Mesodermal cell (in vitro differentiated cells): Measurements from ENCODE around the gene TNNT3. TPM values are rescaled to one million over a fixed set of nuclear protein-coding genes. Genes with fewer than 3 reads are reported as not detected.
"Not testable (repeated sequence)": the region's sequence is repeated elsewhere in the genome, so short reads cannot be mapped to it uniquely, and the experiment has no call there.

Source experiments
- H3K27ac ChIP-seq: 2 replicates; pipeline ENCODE4 v1.7.0; 2013; ENCODE audit warnings: mild to moderate bottlenecking, low read depth, low read length, moderate library complexity; ENCODE audit not compliant: severe bottlenecking
- H3K36me3 ChIP-seq: 2 replicates; pipeline ENCODE4 v1.7.1; 2013; ENCODE audit warnings: mild to moderate bottlenecking, low read length, moderate library complexity; ENCODE audit not compliant: control insufficient read depth, insufficient read depth
- H3K4me1 ChIP-seq: one replicate; pipeline ENCODE4 v1.7.1; 2013; ENCODE audit warnings: mild to moderate bottlenecking, low read length; ENCODE audit not compliant: insufficient read depth, control insufficient read depth, poor library complexity, severe bottlenecking
- H3K4me3 ChIP-seq: 2 replicates; pipeline ENCODE4 v1.7.0; 2013; ENCODE audit warnings: low read length, control low read depth, mild to moderate bottlenecking; ENCODE audit not compliant: insufficient read depth, poor library complexity, severe bottlenecking; ENCODE audit errors: extremely low read depth
- H3K9me3 ChIP-seq: 2 replicates; pipeline ENCODE4 v1.7.1; 2013; ENCODE audit warnings: mild to moderate bottlenecking, low read length, moderate library complexity; ENCODE audit not compliant: control insufficient read depth
- WGBS, 2 experiments: methylation state at CpG; one replicate each; pipeline ENCODE4 v1.1.5; 2013; ENCODE audit warnings: missing lambda C conversion rate in 2 of 2; ENCODE audit not compliant: insufficient coverage in 2 of 2; 5-methylcytosine and 5-hydroxymethylcytosine counted together
- polyA plus RNA-seq, 2 experiments: library from polyadenylated mRNA; stranded (reverse); fragments of 50-300 nt; gene quantifications; one replicate each; pipeline ENCODE4 v1.2.3, GENCODE V29; 2013

The TNNT3 gene
- polyA plus RNA-seq (2013, experiment 1 of 2), result 1.1 TPM
- polyA plus RNA-seq (2013, experiment 2 of 2), result 0.66 TPM

GRCh38 chr11:1919391-1920127 is at the start of gene TNNT3:
TNNT3 (plus strand) TSS chr11:1919703; CDS start chr11:1922875, 3,172 bp downstream.
- WGBS, 2 experiments, result 86% methylated on average over 20 to 31 of the region's 31 CpGs
- Histone ChIP-seq H3K4me3 (no peak within 1 kb of the TSS), H3K9me3 (no peaks in the 10 kb centered on the region), H3K4me1 (peaks cover 5% of the 10 kb centered on the region), H3K36me3 (no peaks in the 10 kb centered on the region), H3K27ac (no peak within 1 kb of the TSS)

- H3K9me3 ChIP-seq, result no peaks in the 10 kb centered on the region
- H3K27ac ChIP-seq, result no peak overlapping the region
- H3K36me3 ChIP-seq, result no peaks in the 10 kb centered on the region
- 88 to 91% methylated on average over 9 to 11 of the region's 12 CpGs for WGBS, 2 experiments
- peaks cover 12% of the 10 kb centered on the region for H3K4me1 ChIP-seq
- no peak overlapping the region for H3K4me3 ChIP-seq
Measured at GRCh38 chr11:1870326-1870696, 49.2 kb upstream of the TNNT3 start.

GRCh38 chr11:1870721-1871466 is 48.6 kb upstream of the TNNT3 start:
- H3K4me1 ChIP-seq, result peaks cover 17% of the 10 kb centered on the region
- no peak overlapping the region for H3K4me3 ChIP-seq
- H3K27ac ChIP-seq, result no peak overlapping the region
- no peaks in the 10 kb centered on the region for H3K36me3 ChIP-seq
- WGBS, 2 experiments, result 62 to 71% methylated on average over 45 to 50 of the region's 50 CpGs
- no peaks in the 10 kb centered on the region for H3K9me3 ChIP-seq

GRCh38 chr11:1871531-1871930 is 48.0 kb upstream of the TNNT3 start:
- H3K4me1 ChIP-seq, result peaks cover 23% of the 10 kb centered on the region
- no peaks in the 10 kb centered on the region for H3K36me3 ChIP-seq
- H3K4me3 ChIP-seq, result no peak overlapping the region
- 89 to 95% methylated on average over 8 to 11 of the region's 15 CpGs for WGBS, 2 experiments
- H3K9me3 ChIP-seq, result no peaks in the 10 kb centered on the region
- no peak overlapping the region for H3K27ac ChIP-seq

GRCh38 chr11:1872267-1872985 is 47.1 kb upstream of the TNNT3 start:
- H3K4me3 ChIP-seq, result no peak overlapping the region
- WGBS, 2 experiments, result 75 to 92% methylated on average over 4 to 21 of the region's 25 CpGs

GRCh38 chr11:1873048-1873812 is 46.3 kb upstream of the TNNT3 start:
- Histone ChIP-seq H3K9me3 (no peaks in the 10 kb centered on the region), H3K27ac (no peak overlapping the region), H3K4me1 (peaks cover 38% of the 10 kb centered on the region), H3K4me3 (no peak overlapping the region), H3K36me3 (no peaks in the 10 kb centered on the region)
- 59 to 72% methylated on average over 7 to 10 of the region's 11 CpGs for WGBS, 2 experiments

More at GRCh38 chr11:1872267-1872985, 47.1 kb upstream of the TNNT3 start:
- H3K9me3 ChIP-seq, result no peaks in the 10 kb centered on the region
- no peak overlapping the region for H3K27ac ChIP-seq
- H3K4me1 ChIP-seq, result peaks cover 31% of the 10 kb centered on the region
- H3K36me3 ChIP-seq, result no peaks in the 10 kb centered on the region

GRCh38 chr11:1873813-1874150 is 45.7 kb upstream of the TNNT3 start:
- H3K36me3 ChIP-seq, H3K9me3 ChIP-seq, H3K27ac ChIP-seq, H3K4me3 ChIP-seq: not testable (repeated sequence)
- peaks cover 43% of the 10 kb centered on the region for H3K4me1 ChIP-seq
- 93 to 96% methylated on average over 4 to 8 of the region's 17 CpGs for WGBS, 2 experiments

- WGBS, 2 experiments, result 92% methylated on average over 12 to 14 of the region's 17 CpGs
- H3K27ac ChIP-seq, H3K9me3 ChIP-seq, H3K4me3 ChIP-seq, H3K36me3 ChIP-seq: not testable (repeated sequence)
- H3K4me1 ChIP-seq, result peaks cover 43% of the 10 kb centered on the region
Measured at GRCh38 chr11:1874441-1875092, 44.9 kb upstream of the TNNT3 start.

GRCh38 chr11:1875093-1875850 is 44.2 kb upstream of the TNNT3 start:
- H3K9me3 ChIP-seq, result no peaks in the 10 kb centered on the region
- no peaks in the 10 kb centered on the region for H3K36me3 ChIP-seq
- H3K4me3 ChIP-seq, result no peak overlapping the region
- no peak overlapping the region for H3K27ac ChIP-seq
- WGBS, 2 experiments, result 88 to 89% methylated on average over 13 to 20 of the region's 28 CpGs
- H3K4me1 ChIP-seq, result peaks cover 45% of the 10 kb centered on the region
